ENCODE results near the gene RGS3. TPM values are rescaled to one million over a fixed set of nuclear protein-coding genes. Genes with fewer than 3 reads are reported as not detected.
"Not testable (repeated sequence)": the region's sequence is repeated elsewhere in the genome, so short reads cannot be mapped to it uniquely, and the experiment has no call there.

RGS3 gene
- total RNA-seq, 1 experiment from 2014 or later, result 52.7 TPM

DNA sequence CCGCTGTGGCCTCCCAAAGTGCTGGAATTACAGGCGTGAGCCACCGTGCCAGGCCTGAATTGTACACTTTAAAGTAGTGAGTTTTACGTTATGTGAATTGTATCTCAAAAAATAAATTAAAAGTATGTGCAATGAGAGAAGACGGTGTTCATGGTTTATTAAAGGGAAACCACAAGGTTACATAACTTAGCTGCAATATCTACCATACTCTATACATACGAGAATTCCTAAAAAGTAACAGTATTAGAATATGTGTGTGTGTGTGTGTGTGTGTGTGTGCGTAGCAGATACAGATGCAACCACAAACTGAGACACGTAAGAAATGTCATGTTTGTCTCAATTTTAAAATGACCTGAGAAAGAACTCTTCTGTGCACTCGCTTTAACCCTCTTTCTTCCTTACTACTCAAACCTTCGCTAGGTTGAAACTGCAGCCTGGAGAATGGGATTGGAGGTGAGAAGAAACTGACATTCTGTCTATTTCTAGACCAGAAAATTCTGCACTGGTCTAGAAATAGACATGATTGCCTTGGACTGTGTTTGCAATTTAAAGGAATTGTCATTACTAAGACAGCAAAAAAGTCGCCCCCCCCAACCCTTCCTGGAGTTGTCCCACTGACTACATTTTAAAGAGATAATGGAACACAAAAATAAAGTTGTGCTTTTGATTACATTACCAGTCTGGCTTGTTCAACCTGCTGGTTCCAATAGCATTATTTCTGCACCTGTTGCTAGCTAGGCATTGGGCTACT lies 167.0 kb downstream of the RGS3 start:
- in situ Hi-C loops (cut with HindIII; ENCODE audit: low pct_unique_long_range_greater_than_20kb, low sequenced_read_pairs), result no loop called here
- no peak for DNase-seq (ENCODE audit: low read depth)

DNA sequence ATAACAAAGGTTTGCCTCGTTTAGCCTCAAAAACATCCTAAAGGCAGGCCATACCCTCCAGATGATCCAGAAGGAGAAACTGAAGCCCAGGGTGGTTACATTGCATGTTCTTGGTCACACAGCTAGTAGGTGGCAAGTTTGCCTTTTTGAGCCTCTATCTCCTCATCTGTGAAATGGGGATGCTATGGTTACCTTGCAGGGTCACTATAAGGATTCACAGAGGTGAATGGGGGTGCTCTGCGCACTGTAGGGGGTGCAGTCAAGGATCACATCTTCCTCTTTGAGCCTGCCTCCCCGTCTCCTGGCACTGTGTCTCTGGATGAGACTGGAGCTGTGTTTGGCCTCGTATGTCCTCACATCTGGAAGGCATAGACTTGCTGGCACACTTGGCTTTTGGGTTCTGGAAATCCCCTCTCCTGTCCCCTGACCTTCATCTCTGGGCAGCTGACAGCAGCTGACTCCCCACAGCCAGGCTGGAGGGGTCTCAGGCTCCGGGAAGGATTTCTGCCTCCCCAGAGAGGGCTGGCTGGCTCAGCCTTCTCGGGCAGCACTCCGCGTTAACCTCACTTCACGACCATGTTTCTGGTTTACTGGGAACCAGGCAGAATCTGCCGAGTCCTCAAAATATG lies 167.7 kb downstream of the RGS3 start:
- DNase-seq (ENCODE audit: low read depth), result no peak
- in situ Hi-C loops (cut with HindIII; ENCODE audit: low pct_unique_long_range_greater_than_20kb, low sequenced_read_pairs), result no loop called here

DNA sequence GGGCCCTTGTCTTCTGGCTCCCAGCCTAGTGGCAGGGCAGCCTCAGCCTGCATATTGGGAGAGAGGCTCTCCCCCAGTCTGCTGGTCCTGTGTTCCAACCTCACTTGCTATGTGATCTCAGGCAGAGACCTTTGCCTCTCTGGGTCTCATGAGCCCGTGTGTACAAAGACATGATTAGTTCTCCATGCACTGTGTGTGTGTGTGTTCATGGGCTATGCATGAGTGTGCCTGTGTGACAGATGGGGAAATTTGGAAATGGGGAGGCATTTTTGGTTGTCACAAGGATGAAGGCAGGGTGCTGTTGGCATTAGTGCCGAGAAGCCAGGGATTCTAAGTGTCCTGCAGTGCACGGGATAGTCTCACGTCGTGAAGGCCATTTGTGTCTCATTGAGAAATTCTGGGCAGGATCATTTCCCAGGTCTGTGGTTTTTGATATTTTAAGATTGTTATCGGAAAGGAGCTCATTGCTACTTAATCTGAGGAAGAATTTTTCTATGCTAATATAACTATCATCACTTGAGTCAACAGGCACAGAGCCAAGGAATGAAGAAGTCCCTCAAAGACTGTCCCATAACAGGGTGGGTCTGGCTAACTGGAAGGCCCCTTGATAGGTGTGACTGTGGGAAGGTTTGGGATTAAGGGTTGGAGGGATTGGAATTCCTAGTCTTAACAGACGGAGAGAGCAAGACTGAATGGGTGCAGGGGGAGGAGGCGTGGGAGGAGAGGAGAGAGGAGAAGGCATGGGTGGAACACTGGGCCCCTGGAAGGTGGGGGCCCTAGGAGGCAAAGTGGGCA lies 168.5 kb downstream of the RGS3 start:
- in situ Hi-C loops (cut with HindIII; ENCODE audit: low pct_unique_long_range_greater_than_20kb, low sequenced_read_pairs), result no loop called here
- no peak for DNase-seq (ENCODE audit: low read depth)

DNA sequence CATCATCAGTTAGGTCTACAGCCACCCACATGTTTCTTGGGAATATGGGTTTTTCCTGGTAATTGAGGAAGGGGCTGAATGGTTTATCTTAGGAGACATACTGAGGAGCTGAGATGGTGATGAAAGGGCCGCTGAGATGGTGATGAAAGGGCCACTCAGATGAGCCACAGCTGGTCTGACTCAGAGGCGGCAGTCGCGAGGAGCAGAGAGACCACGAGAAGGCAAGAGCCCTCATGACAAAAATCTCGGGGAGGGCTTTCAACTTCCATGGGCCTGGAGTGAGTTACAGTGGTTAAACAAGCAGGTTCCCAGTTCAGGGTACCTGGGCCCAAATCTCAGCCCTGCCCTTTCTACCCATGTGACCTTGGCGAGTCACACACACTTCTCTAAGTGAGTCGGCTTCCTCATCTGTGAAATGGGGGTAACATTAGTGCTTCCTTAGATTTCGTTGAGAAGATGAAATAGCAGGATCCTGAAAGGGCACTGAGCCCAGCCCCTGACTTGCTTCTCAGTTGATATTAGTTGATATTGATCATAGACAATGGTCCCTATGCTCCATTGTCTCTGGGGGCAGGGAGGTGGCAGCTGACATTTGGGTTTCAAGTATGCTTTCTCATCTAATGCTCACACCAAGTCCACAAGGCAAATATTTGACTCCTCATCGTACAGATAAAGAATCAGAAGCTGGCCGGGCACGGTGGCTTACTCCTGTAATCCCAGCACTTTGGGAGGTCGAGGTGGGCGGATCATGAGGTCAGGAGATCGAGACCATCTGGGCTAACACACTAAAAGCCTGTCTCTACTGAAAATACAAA lies 169.5 kb downstream of the RGS3 start:
- in situ Hi-C loops (cut with HindIII; ENCODE audit: low pct_unique_long_range_greater_than_20kb, low sequenced_read_pairs), result no loop called here
- no peak for DNase-seq (ENCODE audit: low read depth)

DNA sequence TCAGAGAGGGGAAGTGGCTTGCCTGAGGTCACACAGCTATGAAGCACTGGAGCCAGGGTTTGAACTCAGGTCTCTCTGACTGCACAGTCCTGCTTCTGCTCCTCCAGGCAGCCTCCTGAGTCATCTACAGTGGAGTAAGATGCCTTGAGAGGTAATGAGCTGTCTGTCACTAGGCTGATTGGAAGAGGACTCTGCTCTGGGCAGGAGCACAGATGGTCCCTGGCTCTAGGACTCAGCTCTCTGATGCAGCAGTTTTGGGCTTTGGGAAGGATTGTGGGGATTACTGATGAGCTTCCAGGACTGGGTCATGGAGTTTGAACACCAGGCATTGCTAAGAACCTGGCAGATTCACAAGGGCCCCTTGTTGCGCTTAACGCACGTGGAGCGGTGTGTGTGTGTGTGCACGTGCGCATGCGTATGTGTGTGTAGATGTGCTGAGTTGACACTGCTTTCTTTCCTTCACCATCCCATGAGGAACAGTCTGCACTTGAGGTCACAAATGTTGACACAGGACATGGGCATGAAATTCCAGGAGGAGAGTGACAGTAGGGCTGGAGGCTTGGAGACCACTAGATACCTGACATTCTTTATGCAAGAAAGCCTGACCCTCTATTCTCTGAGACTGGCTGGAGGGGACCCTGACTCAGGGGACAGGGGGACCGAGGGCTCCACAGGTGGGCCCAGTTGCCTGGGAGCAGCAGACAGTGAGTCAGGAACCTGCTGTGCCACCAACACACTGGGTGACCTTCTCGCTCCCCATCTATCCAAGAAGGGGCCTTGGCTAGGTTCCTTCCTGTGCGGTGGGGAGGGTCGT lies 170.5 kb downstream of the RGS3 start:
- DNase-seq (ENCODE audit: low read depth), result no peak
- in situ Hi-C loops (cut with HindIII; ENCODE audit: low pct_unique_long_range_greater_than_20kb, low sequenced_read_pairs), result no loop called here

DNA sequence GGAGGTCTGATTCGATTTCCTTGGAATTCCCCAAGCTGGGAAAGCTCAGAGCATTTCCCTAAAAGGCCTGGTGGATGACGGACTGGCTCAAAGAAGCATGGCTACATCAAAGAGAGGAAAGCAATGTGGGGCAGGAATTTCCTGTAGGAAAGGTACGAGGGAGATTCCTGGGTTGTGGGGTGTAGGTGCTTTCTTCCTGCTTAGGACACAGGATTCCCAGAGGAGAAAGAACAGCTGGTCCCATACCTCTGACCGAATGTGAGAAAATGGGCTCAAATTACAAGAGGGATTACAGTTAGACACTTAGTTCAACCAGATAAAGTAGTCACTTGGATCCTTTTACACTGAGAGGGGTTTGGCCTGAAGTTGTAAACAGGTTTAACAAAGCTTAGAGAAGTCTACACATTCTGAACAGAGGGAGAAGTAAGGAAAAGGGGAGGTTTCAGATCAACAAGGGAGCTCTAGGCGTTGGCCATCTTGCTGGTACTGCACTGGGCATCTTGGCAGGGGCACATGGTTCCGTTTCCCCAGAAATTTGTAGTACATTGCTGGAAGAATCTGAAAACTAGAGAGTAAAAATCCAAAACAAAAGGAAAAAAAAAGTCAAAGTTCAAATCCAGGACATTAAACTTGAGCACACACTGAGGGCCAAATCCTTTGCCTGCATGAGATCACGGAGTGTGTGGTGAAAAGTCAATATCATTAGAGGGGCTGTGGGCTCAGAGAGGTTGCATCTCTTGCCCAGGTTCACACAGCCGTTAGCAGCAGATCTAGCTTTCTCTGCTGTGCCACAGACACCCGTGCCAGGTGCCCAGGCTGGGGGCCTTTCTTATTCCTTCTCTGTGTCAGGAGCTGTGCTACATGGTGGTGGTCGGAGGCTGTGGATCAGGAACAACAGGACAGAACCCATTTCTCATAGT lies 171.3 kb downstream of the RGS3 start:
- in situ Hi-C loops (cut with HindIII; ENCODE audit: low pct_unique_long_range_greater_than_20kb, low sequenced_read_pairs), result no loop called here
- no peak for DNase-seq (ENCODE audit: low read depth)

DNA sequence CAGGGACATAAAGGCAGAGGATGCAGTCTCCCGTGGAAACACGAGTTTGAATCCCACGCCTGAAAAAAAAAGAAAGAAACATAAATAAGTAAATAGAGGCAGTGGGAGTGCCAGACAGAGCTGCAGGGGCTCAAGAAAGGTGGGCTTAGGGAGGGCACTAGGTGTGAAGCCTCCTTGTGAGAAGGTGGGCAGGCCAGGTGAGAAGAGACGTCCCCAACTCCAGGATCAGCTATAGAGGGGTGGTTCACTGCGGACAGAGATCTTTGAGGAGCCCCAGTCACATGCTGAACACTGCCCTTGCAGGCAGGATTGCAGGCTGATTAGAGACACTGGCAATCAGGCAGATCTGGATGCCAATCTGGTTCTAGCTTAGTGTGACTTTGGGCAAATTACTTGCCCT lies 172.1 kb downstream of the RGS3 start:
- in situ Hi-C loops (cut with HindIII; ENCODE audit: low pct_unique_long_range_greater_than_20kb, low sequenced_read_pairs), result no loop called here

DNA sequence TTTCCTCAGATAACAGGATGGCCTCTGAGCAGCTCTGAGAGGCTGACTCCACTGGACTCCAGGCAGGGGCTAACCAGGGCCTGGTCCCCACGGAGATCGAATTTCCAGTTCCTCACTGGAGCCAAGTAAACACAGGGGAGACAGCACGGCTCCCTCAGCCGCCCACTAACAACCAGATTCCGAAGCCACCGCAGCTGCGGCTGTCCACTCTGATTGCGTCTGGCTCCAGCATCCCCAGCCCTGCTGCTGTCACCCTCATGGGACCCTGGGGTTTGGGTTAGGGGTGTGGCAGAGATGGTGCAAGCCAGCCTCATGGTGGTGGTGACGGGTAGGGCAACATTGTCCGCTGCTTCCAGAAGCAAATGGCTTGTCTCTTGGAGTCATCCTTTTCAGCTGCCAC lies 172.6 kb downstream of the RGS3 start:
- no peak for DNase-seq (ENCODE audit: low read depth)
- in situ Hi-C loops (cut with HindIII; ENCODE audit: low pct_unique_long_range_greater_than_20kb, low sequenced_read_pairs), result no loop called here

More for the DNA sequence above, 172.1 kb downstream of the RGS3 start:
- no peak for DNase-seq (ENCODE audit: low read depth)

DNA sequence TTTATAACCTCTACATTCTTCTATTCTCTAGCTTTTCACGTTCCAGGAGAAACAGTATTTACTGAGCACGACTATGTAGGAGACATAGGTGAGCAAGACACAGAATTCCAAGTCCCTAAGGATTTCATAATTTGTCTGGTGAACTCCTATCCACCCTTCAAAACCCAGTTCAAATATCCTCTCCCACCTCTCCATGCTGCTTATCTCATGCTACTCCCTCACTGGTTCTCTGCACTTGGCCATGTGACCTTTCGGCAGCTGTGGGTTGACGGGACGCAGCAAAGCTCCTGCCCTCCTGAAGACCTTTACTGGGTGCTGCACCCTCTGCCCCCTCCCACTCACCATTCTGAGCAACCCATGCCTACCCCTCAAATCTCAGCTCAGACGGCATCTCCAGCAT lies 173.2 kb downstream of the RGS3 start:
- DNase-seq (ENCODE audit: low read depth), result no peak
- in situ Hi-C loops (cut with HindIII; ENCODE audit: low pct_unique_long_range_greater_than_20kb, low sequenced_read_pairs), result no loop called here

DNA sequence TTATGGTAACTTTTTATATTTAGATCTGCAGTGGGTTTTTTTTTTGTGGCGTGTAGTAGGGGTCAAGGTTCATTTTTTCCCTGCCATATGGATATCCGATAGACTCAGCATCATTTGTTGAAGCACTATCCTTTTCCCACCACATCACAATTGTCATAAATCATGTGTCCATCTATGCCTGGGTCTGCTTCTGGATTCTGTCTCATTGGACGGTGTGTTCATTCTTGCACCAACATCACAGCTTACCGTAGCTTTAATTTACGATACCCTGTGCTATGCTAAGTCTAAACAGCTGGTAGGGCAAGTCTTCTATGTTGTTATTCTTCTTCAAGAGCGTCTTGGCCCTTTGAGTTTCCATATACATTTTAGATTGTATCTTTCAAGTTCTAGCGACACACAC lies 175.0 kb downstream of the RGS3 start:
- in situ Hi-C loops (cut with HindIII; ENCODE audit: low pct_unique_long_range_greater_than_20kb, low sequenced_read_pairs), result no loop called here
- no peak for DNase-seq (ENCODE audit: low read depth)

DNA sequence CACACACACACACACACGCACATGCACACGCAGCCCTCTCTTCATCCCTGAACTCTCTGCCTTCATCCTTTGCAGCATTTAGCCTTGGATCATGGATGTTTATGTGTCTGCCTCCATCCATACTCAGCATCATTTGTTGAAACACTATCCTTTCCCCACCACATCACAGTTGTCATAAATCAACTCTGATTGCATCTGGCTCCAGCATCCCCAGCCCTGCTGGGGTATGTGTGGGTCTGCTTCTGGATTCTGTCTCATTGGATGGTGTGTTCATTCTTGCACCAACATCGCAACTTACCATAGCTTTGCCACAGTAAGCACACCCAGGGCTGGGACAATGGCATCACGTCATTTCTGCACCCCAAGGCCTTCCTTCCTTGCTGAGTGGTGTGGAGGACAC lies 175.4 kb downstream of the RGS3 start:
- no peak for DNase-seq (ENCODE audit: low read depth)
- in situ Hi-C loops (cut with HindIII; ENCODE audit: low pct_unique_long_range_greater_than_20kb, low sequenced_read_pairs), result no loop called here

DNA sequence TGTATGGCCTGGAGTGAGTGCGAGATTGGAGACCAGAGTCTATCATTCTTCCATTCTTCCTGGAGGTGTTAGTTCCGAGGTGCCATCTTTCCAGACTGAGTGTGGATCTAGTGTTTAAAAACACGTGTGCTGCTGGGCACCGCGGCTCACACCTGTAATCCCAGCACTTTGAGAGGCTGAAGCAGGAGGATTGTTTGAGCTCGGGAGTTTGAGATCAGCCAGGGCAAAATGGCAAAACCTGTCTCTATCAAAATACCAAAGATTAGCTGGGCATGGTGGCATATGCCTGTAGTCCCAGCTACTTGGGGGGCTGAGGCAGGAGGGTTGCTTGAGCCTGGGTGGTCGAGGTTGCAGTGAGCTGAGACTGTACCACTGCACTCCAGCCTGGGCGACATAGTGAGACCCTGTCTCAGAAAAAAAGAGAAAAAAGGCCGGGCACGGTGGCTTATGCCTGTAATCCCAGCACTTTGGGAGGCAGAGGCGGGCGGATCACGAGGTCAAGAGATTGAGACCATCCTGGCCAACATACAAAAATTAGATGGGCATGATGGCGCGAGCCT lies 176.0 kb downstream of the RGS3 start:
- in situ Hi-C loops (cut with HindIII; ENCODE audit: low pct_unique_long_range_greater_than_20kb, low sequenced_read_pairs); DNase-seq (ENCODE audit: low read depth): not testable (repeated sequence)

DNA sequence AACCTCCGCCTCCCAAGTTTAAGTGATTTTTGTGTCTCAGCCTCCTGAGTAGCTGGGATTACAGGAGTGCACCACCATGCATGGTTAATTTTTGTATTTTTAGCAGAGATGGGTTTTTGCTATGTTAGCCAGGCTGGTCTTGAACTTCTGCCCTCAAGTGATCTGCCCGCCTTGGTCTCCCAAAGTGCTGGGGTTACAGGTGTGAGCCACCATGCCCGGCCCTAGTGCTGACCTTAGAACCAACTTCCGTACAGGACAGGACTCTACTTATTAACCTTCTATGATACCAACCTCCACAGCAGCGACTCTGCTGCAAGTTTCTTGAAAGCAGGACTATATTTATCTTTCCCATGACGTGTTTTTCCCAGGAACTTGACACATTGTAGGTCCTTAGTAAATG lies 176.9 kb downstream of the RGS3 start:
- in situ Hi-C loops (cut with HindIII; ENCODE audit: low pct_unique_long_range_greater_than_20kb, low sequenced_read_pairs), result no loop called here
- DNase-seq (ENCODE audit: low read depth), result no peak

DNA sequence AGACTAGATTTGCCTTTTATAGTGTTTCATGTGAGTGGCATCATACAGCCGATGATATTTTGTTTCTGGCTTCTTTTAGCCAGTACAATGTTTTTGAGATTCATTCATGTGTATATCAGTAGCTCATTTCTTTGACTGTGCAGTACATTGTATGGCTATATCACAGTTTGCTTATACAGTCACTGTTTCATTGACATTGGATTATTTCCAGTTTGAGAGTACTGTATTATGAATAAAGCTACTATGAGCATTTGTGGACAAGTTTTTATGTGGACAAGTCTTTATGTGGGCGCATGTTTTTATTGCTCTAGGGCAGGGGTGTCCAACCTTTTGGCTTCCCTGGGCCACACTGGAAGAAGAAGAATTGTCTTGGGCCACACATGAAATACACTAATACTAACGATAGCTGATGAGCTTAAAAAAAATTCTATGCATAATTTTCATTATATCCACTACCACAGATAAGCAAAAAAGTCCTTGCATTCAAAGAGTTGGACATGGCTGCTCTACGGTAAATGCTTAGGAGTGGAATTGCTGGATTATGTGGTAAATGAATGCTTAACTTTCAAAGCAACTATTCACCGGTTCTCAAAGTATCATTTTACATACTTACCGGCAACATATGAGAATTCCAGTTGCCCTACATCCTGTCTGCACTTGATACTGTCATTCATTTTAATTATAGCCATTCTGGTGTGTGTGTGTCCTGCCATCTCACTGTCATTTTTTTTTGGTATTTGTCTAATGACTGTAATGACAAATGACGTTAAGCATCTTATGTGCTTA lies 177.8 kb downstream of the RGS3 start:
- in situ Hi-C loops (cut with HindIII; ENCODE audit: low pct_unique_long_range_greater_than_20kb, low sequenced_read_pairs), result no loop called here
- DNase-seq (ENCODE audit: low read depth), result no peak

DNA sequence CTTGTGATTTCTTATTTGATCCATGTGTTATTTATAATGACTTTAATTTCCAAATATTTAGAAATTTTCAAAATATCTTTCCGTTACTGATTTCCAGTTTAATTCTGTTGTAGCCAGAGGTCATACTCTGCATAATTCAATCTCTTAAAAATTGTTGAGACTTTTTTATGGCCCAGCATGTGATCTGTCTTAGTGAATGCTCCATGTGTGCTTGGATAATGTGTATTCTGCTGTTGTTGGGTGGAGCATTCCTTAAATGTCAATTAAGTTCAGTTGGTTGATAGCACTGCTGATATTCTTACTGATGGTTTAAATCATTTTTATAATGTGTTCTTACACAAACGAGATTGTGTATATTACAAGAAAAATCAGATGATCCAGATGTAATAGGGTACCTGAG lies 180.8 kb downstream of the RGS3 start:
- DNase-seq (ENCODE audit: low read depth), result no peak
- in situ Hi-C loops (cut with HindIII; ENCODE audit: low pct_unique_long_range_greater_than_20kb, low sequenced_read_pairs), result no loop called here
